Glomerular endothelial cell (primary cell): ENCODE results near the gene CLK3. TPM values are rescaled to one million over a fixed set of nuclear protein-coding genes. Genes with fewer than 3 reads are reported as not detected.
"Not testable (repeated sequence)": the region's sequence is repeated elsewhere in the genome, so short reads cannot be mapped to it uniquely, and the experiment has no call there.

Source experiments
- DNase-seq: peaks from one replicate; pipeline ENCODE4 v3.0.0-alpha.2; 2011; ENCODE audit warnings: low read depth, low spot score; ENCODE audit errors: extremely low read depth
- total RNA-seq: library from RNA; depleted of rRNA; stranded (reverse); fragments of >200 nt; gene quantifications from 2 replicates; pipeline ENCODE4 v1.2.3, GENCODE V29; 2015

CLK3 gene
- total RNA-seq, 1 donor from 2014 or later: 102 TPM

GRCh38 chr15:74619916-74620635 lies 4.4 kb downstream of the CLK3 start:
- no peak for DNase-seq

DNA sequence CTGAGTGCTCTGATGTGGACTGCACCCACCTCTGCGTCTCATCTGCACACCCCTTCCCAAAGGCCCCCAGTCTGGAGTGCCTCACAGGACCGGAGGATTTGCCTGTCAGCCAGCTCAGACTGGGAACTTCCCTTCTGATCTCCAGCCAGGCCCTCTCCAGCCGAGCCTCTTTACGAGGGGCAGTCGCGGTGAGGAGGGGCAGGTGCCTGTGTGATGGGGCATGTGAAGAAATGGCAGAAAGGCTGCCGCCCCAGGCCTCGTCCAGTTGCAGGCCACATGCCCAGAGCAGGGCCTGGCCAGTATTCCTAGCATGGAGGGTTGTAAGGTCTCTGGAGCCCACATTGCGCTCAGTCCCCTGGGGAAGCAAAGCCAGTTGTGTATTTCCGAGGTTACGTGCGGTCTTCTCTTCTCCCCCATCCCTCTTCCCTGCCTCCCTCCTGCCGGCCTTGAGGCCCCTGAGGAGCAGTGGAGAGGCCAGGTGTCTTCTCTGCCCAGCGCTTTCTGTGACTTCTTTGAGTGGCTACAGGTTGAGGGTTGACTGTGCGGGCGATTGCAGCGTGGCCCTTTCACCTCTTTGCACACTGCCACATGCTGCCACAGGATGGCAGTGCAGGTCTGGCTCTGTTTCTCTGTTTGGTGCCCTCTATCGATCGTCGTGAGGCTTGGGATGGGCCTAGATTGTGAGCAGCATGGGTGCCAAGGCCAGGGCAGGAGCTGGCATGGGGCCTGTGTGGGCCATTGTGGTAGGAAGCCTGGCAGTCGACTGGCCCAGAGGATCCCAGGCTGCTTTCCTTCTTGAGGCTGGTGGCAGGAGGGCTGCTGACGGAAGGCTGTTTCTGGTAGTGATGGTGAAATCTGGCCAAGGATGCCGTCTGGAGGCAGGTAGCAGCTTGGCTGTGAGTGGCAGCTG lies 5.3 kb downstream of the CLK3 start:
- no peak for DNase-seq

GRCh38 chr15:74621546-74621920 lies 5.9 kb downstream of the CLK3 start:
- DNase-seq: no peak

- no peak for DNase-seq
Measured at GRCh38 chr15:74621936-74622335, 6.3 kb downstream of the CLK3 start.

DNA sequence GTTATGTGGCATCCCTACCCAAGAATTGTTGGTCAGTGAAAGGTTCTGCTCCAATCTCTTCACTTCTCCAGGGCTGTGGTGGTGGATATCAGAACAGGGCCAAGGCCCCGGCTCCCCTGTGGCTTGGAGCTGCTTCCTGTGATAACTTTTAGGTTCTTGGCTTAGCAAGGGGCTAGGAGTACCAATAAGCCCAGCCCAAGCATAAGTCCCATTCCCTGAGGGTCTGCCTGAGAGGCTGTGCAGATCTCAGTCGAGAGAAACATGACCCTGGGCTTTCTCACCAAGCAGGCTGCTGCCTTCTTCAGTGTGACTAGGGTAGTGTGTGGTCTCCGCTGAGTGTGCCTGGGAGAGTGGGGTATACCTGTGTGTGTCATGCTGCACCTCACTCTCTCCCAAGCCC lies 7.1 kb downstream of the CLK3 start:
- no peak for DNase-seq

GRCh38 chr15:74624020-74624602 lies 8.5 kb downstream of the CLK3 start:
- DNase-seq: no peak

GRCh38 chr15:74625693-74626092 lies 10.1 kb downstream of the CLK3 start:
- no peak for DNase-seq

DNA sequence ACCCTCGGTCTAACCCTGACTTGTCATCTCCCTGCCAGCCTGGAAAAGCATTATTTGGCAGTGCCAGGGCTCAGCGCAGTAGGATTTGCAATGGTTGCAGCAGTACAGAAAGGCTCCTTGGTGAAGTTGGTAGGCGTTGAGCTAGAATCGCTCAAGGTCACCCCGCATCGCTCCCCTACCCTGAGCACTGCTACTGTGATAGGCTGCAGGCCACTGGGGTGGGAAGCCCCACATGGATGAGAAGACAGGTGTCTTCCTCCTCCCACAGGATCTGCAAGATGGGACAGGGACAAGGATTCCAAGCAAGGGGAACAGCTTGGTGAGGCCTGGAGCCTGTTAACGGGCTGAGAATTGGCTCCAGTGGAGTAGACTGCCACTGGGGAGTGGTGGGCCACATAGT lies 10.7 kb downstream of the CLK3 start:
- no peak for DNase-seq

DNA sequence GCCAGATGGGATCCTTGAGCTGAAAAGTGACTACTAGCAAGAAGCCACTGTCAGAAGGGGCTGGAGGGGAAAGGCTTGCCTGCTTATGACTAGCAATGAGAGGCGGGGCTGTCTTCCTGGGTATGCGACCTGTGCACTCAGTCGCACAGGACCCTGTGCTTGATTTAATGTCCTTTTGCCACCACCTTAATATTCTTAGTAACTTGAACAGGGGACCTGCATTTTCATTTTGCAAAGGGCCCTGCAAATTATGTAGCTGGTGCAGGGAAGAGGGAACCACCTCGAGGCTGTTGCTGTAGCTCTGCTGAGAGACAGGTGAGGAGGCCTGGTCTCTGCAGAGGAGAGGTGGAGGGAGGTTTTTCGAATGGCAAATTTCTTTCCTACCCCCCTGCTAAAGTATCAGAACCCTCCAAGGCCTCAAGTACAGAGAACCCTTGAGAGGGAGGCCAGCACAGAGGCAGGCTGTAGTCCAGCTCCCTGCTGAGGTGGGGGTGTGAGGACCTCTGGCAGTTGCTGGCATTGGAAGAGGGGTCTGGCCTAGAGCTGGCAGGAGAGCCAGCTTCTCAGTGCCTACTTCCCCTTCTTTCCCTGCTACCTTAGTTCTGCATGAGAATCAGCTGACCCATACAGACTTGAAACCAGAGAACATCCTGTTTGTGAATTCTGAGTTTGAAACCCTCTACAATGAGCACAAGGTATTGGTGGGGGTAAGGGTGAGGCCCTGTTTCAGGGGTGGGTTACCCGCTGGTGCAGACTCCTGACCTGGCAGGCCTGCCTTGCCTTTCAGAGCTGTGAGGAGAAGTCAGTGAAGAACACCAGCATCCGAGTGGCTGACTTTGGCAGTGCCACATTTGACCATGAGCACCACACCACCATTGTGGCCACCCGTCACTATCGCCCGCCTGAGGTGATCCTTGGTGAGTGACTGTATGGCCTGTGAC lies 11.4 kb downstream of the CLK3 start:
- DNase-seq: no peak

GRCh38 chr15:74627766-74628165 lies 12.1 kb downstream of the CLK3 start:
- DNase-seq: no peak

DNA sequence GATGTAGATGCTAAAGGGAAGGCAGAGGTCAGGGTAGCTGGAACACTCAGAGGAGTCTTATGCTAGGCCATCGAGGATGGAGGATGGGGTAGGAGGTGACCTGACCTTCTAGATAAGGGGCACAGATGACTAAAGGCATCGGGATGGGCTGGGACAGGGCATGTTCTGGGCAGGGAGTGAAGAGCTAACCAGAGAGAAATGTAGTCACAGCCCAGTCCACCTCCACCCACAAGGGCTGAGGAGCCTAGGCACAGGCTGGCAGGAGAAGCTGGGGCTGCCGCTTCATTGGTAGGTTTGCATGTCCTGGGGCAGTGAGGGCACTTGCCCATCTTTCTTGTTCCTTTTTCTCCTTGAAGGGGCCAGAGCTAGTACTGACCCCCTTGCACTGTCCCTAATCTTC lies 12.6 kb downstream of the CLK3 start:
- DNase-seq: no peak

- no peak for DNase-seq
Measured at GRCh38 chr15:74628949-74629348, 13.3 kb downstream of the CLK3 start.

- not testable (repeated sequence) for DNase-seq
Measured at GRCh38 chr15:74629696-74630095, 14.1 kb downstream of the CLK3 start.

DNA sequence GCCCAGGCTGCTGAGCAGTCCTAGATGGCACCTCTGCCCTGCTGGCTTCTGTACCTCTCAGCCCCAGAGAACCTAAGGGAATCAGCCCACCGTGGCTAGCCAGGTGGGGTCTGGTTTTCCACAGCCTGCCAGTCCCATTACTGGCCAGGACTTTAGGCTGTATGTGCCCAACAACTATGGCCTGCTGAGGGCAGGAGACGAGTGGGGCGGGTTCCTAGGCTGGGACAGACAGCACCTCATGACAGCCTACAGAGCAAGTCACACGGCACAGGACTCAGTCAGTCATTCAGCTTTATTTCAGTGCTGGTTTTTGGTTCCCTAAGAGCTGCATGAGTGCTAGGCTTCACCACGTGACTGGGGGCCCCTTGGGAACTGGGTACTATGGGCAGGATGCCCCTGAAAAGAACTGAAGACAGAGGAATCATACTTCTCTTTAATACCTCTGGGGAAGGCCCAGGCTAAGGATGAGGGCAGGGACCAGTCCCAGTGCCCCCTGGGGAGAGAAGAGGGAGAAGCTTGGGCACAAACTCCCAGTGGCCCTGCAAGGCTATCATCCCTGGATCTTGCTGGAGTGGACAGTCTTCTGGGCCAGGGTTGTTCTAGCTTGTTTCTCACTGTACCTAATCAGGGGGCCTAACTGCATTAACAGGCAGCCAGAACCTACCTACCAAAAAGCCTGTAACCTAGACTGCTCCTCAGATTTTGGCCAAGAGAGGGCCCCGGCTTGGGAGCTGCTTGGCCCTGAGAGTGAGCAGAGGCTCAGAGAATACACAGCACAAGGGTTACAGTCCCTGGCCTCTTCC lies 14.8 kb downstream of the CLK3 start:
- no peak for DNase-seq

DNA sequence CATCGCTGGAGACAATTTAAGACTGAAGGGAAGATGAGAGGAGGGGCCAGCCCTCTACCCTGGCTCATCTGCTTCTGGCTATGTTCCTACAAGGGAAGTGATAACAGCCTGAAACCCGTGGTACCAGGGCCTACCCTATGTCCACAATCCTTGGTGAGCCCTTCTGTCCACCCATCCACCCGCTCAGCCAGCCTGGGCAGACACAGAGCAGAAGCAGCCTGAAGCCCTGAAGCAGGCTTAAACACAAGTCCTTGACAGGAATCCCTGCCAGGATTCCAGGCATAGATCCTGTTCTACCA lies 15.4 kb downstream of the CLK3 start:
- DNase-seq: no peak

GRCh38 chr15:74631408-74631807 lies 15.8 kb downstream of the CLK3 start:
- no peak for DNase-seq

- no peak for DNase-seq
Measured at GRCh38 chr15:74631935-74632560, 16.4 kb downstream of the CLK3 start.

DNA sequence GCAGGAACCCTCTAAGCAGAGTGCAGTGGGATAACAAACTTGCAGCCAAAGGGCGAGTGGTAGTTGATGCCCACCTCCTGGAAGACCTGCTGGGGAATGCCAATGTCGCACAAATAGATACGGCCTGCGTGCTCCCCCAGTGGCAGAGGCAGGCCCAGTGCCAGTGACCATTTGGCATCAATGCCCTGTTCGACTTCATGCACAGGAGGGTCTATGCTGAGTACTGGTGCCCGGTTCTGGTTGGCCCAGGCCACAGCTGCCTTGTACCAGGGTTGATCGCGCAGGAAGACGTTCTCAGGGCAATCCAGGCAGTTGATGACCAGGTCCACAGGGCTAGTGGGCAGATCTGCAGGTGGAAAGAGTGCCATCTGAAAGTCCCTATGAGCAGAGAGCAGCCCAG lies 17.0 kb downstream of the CLK3 start:
- DNase-seq: no peak

GRCh38 chr15:74633781-74634180 lies 18.1 kb downstream of the CLK3 start:
- DNase-seq: no peak

- no peak for DNase-seq
Measured at GRCh38 chr15:74635228-74635627, 19.6 kb downstream of the CLK3 start.
